ENCODE measurements around the gene CLEC4E. TPM values are rescaled to one million over a fixed set of nuclear protein-coding genes. Genes with fewer than 3 reads are reported as not detected.

Gene CLEC4E
- total and polyA plus RNA-seq, 2 of the 13 experiments (the other 11 are each of a cell fraction or from before 2014, with no cell fraction given): not detected

- TF ChIP-seq ARNT2 (CRISPR knock-in tag; IDR thresholded peaks at IDR 0.05; ENCODE audit: low read depth) (no peak), NFIC (IDR thresholded peaks at IDR 0.05; ENCODE audit: low read length) (no peak)
Measured at GRCh38 chr12:8577879-8578278, 37.2 kb upstream of the CLEC4E start (continued).

GRCh38 chr12:8572507-8572906, 31.8 kb upstream of the CLEC4E start:
- ChIA-PET CTCF (ENCODE audit: low intra/inter-chr PET ratio, low total read pairs) (no interaction called here), POLR2A (no interaction called here)
- no peaks in the 10 kb centered on the region for H4K20me1 ChIP-seq (ENCODE audit: insufficient read depth, low read length)
- H3K27me3 ChIP-seq (ENCODE audit: control insufficient read depth in 1 of 2, insufficient read depth in 2 of 2, low read length in 2 of 2): no peaks in the 10 kb centered on the region; a peak in 1 of 5 replicates
- DNase-seq (ENCODE audit: low spot score): no peak
- in situ Hi-C loops (cut with HindIII; ENCODE audit: extremely low pct_ligation_motif_present, low pct_unique_long_range_greater_than_20kb): no loop called here
- no TSS peak for BruUV-seq (replicated peaks)
- H3K79me2 ChIP-seq (ENCODE audit: insufficient read depth, low read length): no peaks in the 10 kb centered on the region
- no peak overlapping the region for H3K4me3 ChIP-seq (replicated peaks in 1 of 3; ENCODE audit: insufficient read depth in 1 of 3, low read depth in 2 of 3, low read length in 3 of 3)
- H3K36me3 ChIP-seq (replicated peaks in 1 of 2; ENCODE audit: control insufficient read depth in 1 of 2, insufficient read depth in 2 of 2, low read length in 2 of 2): no peaks in the 10 kb centered on the region
- no peak overlapping the region for H3K4me2 ChIP-seq (ENCODE audit: low read depth, low read length)
- H3K27ac ChIP-seq (ENCODE audit: extremely low read length, insufficient read depth, low read length): no peak overlapping the region
- no peaks in the 10 kb centered on the region for H3K9me3 ChIP-seq (ENCODE audit: low read length)
- no peak overlapping the region for H3K9ac ChIP-seq (ENCODE audit: insufficient read depth, low read depth, low read length)
- H2AFZ ChIP-seq (ENCODE audit: low read length): no peak overlapping the region
- TF ChIP-seq CENPBD1 (CRISPR knock-in tag; IDR thresholded peaks at IDR 0.05; ENCODE audit: borderline replicate concordance, low read depth): no peak
- no peaks in the 10 kb centered on the region for H3K4me1 ChIP-seq (ENCODE audit: insufficient read depth, low read length)
- intact Hi-C loops (cut with micrococcal nuclease; ENCODE audit: unreplicated experiment): no loop called here
- no peak for ATAC-seq
- no peak for FAIRE-seq
- WGBS (ENCODE audit: low lambda C conversion rate): 31% methylated on average over 2 of the region's 2 CpGs

- Histone ChIP-seq H4K20me1 (ENCODE audit: insufficient read depth, low read length) (no peaks in the 10 kb centered on the region), H3K27ac (ENCODE audit: extremely low read length, insufficient read depth, low read length) (no peak overlapping the region), H3K4me1 (ENCODE audit: insufficient read depth, low read length) (no peaks in the 10 kb centered on the region), H3K4me3 (replicated peaks in 1 of 3; ENCODE audit: insufficient read depth in 1 of 3, low read depth in 2 of 3, low read length in 3 of 3) (no peak overlapping the region), H3K9ac (ENCODE audit: insufficient read depth, low read depth, low read length) (no peak overlapping the region), H2AFZ (ENCODE audit: low read length) (no peak overlapping the region), H3K79me2 (ENCODE audit: insufficient read depth, low read length) (no peaks in the 10 kb centered on the region), H3K27me3 (ENCODE audit: control insufficient read depth in 1 of 2, insufficient read depth in 2 of 2, low read length in 2 of 2) (no peaks in the 10 kb centered on the region), H3K36me3 (replicated peaks in 1 of 2; ENCODE audit: control insufficient read depth in 1 of 2, insufficient read depth in 2 of 2, low read length in 2 of 2) (no peaks in the 10 kb centered on the region), H3K4me2 (ENCODE audit: low read depth, low read length) (no peak overlapping the region), H3K9me3 (ENCODE audit: low read length) (no peaks in the 10 kb centered on the region)
- intact Hi-C loops (cut with micrococcal nuclease; ENCODE audit: unreplicated experiment) (no loop called here), in situ Hi-C loops (cut with HindIII; ENCODE audit: extremely low pct_ligation_motif_present, low pct_unique_long_range_greater_than_20kb) (no loop called here)
- no peak for TF ChIP-seq TBX3 (IDR thresholded peaks at IDR 0.05; ENCODE audit: borderline replicate concordance)
- no peak for TF ChIP-seq AKAP8 (CRISPR knock-in tag; IDR thresholded peaks at IDR 0.05)
- TF ChIP-seq MTF1 (CRISPR knock-in tag; IDR thresholded peaks at IDR 0.05): no peak
- no peak for TF ChIP-seq HNRNPLL (IDR thresholded peaks at IDR 0.05; ENCODE audit: low read depth, low read length, poor library complexity, severe bottlenecking)
- no peak for TF ChIP-seq ZNF12 (CRISPR knock-in tag; IDR thresholded peaks at IDR 0.05)
- TF ChIP-seq AKNA (CRISPR knock-in tag; IDR thresholded peaks at IDR 0.05; ENCODE audit: borderline replicate concordance): no peak
- no TSS peak for BruUV-seq (replicated peaks)
- FAIRE-seq (no peak), DNase-seq (ENCODE audit: low spot score) (no peak), ATAC-seq (no peak)
- ChIA-PET POLR2A (no interaction called here), CTCF (ENCODE audit: low intra/inter-chr PET ratio, low total read pairs) (no interaction called here)
Measured at GRCh38 chr12:8566525-8566924, 25.8 kb upstream of the CLEC4E start.
